GM12801 (cell line): ENCODE results near the gene LRRC18.

Experiments used
- TF ChIP-seq, protein P1 (sequence below): IDR thresholded peaks from one replicate; pipeline ENCODE4 v1.5.1; 2011; ENCODE audit warnings: control low read depth; ENCODE audit not compliant: insufficient read length; ENCODE audit errors: extremely low read depth

Gene LRRC18

DNA sequence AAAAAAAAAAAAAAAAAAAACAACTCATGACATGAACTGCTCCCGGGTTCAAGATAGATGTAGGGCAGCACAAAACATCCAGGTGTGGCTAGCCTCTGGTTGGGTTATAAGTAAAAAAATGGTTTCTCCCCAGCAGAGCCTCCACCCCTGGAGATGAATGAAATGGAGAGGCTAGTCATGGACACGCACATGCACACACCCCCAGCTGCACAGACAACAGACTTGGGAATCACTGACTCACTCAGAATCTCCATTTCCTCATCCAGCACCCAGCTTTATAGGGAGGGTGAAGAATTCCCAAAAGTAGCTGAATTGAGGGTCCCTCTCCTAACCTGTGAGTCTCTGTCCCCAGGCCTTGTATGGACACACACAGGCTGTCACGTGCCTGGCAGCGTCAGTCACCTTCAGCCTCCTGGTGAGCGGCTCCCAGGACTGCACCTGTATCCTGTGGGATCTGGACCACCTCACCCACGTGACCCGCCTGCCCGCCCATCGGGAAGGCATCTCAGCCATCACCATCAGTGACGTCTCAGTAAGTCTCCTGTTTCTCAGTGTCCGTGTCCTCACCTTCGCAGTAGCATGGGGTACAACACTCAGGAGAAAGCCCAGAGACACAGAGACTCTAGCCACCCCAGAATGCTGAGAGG lies 35.0 kb upstream of the LRRC18 start:
- TF ChIP-seq, protein P1, sequence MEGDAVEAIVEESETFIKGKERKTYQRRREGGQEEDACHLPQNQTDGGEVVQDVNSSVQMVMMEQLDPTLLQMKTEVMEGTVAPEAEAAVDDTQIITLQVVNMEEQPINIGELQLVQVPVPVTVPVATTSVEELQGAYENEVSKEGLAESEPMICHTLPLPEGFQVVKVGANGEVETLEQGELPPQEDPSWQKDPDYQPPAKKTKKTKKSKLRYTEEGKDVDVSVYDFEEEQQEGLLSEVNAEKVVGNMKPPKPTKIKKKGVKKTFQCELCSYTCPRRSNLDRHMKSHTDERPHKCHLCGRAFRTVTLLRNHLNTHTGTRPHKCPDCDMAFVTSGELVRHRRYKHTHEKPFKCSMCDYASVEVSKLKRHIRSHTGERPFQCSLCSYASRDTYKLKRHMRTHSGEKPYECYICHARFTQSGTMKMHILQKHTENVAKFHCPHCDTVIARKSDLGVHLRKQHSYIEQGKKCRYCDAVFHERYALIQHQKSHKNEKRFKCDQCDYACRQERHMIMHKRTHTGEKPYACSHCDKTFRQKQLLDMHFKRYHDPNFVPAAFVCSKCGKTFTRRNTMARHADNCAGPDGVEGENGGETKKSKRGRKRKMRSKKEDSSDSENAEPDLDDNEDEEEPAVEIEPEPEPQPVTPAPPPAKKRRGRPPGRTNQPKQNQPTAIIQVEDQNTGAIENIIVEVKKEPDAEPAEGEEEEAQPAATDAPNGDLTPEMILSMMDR = no peak

DNA sequence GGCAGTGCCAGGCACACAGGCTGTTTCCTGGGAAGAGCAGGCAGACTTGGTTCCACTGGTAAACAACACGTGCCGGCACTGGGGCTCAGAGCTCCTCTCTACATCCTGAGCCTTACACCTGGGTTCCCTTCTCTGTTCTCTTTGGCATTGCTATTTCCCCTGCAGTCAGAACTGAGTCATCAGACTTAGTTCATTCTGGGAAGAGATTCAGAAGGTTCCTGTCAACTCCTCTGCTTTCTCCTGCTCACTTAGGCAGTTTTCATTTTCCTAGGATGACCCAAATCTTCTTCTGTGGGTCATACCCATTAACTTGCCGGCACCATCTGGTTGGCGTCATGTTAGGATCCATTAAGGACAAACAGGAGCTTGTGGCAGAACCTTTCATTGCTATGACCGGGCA lies 33.4 kb upstream of the LRRC18 start:
- TF ChIP-seq, protein P1 = no peak

DNA sequence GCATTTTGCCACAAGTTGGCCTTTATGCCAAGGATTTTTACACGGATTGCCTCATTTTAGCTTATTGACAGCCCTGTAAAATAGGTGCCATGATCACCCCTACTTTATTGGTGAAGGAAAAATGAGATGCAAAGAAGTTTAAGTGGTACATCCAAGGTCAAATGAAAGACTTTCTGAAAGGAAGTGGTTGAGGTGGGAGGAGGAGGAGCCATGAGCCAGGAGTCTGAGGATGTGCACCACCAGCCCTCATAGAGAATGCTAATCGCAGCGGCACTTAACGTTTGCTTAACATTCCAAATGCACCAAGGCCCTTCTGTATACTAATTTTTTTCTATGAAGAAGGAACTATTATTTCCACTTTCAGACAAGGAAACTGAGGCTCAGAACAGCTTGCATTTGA lies 31.0 kb upstream of the LRRC18 start:
- TF ChIP-seq, protein P1 = no peak

DNA sequence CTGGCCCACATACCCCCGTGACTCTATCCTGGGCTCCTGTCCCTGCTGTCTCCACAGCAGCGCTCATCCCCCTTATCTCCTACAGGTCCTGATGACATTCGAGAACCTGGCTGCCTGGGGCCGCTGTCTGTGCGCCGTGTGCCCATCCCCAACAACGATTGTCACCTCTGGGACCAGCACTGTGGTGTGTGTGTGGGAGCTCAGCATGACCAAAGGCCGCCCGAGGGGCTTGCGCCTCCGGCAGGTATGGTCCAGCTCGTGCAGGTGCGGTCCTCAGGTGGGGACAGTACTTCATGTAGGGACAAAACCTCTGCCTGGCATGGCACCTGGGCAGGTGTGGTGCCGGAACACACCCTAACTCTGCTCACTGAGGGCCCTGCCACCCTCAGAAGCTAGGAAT lies 30.4 kb upstream of the LRRC18 start:
- TF ChIP-seq, protein P1 = no peak

DNA sequence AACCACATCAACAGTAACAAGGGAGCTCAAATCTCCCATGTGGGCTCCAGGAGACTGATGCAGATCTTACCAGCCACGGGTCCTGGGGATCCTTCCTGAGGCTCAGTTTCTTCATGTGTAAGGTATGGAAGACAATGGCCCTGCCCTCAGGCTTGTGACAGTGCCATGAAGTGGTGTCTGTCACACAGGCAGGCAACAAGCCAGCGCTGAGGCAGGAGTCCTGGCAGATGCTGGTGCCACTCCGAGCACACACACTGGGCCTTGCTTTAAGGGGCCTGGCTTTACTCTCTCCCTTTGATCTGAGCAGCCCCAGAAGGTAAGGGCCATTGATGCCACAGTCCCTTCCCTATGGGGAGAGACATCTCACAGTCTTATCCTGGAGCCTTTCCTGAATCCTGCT lies 28.4 kb upstream of the LRRC18 start:
- TF ChIP-seq, protein P1 = no peak

DNA sequence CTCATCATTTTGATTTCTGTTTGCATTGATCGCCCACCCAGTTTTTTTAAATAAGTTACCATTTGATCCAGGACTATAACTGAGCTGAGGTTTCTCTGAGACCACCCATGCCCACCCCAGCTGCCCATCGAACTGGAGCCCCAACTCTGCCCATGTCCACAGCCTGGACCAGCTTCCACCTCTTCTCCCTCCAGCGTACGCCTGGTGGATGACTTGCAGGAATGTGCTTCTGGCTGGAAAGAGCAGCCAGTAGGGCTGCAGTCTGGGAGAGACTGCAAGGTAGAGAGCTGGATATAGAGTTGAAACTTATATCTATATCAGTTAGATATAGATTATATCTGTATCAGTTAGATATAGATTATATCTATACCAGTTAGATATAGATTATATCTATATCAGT lies 25.8 kb upstream of the LRRC18 start:
- TF ChIP-seq, protein P1 = no peak

DNA sequence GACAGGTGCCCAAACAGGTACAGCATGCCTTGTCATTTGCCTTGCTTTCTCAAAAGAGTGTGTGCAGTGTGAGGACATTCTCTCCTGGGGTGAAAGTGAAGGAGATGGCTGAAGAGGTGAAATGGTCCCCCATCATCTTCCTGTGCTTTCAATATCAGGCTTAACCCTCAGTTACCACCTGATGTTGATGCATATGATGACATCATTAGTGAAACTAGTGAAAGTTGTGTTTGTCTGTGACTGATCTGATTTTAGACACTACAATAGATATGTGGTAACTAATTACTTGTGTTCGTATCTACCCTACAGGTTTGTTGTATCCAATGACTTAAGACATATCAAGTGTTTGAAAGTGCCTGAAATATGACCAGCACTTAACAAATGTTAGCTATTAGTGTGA lies 24.4 kb upstream of the LRRC18 start:
- TF ChIP-seq, protein P1 = no peak
